GM18507 (cell line): Measurements from ENCODE around the gene TSPAN9.
"Not testable (repeated sequence)": the region's sequence is repeated elsewhere in the genome, so short reads cannot be mapped to it uniquely, and the experiment has no call there.

ENCODE experiments used
- DNase-seq: peaks from one replicate; pipeline ENCODE4 v3.0.0; 2011; ENCODE audit warnings: low read depth; ENCODE audit not compliant: insufficient read length; ENCODE audit errors: extremely low spot score
- FAIRE-seq: peaks from 2 replicates; lab custom pipeline; 2011; peaks lifted over from hg19 to GRCh38; lab: Jason Lieb, UNC

TSPAN9 gene

GRCh38 chr12:3042826-3043225 lies 34.4 kb upstream of the TSPAN9 start:
- no peak for DNase-seq
- no peak for FAIRE-seq

- no peak for FAIRE-seq
- no peak for DNase-seq
These were observed 33.8 kb upstream of the TSPAN9 start for GRCh38 chr12:3043406-3043805.

GRCh38 chr12:3044141-3044630 lies 33.0 kb upstream of the TSPAN9 start:
- no peak for FAIRE-seq

GRCh38 chr12:3045494-3045893 lies 31.7 kb upstream of the TSPAN9 start:
- no peak for FAIRE-seq
- no peak for DNase-seq

More at GRCh38 chr12:3044141-3044630, 33.0 kb upstream of the TSPAN9 start:
- no peak for DNase-seq

GRCh38 chr12:3045989-3046388 lies 31.2 kb upstream of the TSPAN9 start:
- DNase-seq: no peak
- no peak for FAIRE-seq

- FAIRE-seq (no peak), DNase-seq (no peak)
These were observed 30.6 kb upstream of the TSPAN9 start for GRCh38 chr12:3046441-3047200.

- FAIRE-seq (no peak), DNase-seq (no peak)
These were observed 29.2 kb upstream of the TSPAN9 start for GRCh38 chr12:3047961-3048360.

- FAIRE-seq (no peak), DNase-seq (no peak)
These were observed 28.6 kb upstream of the TSPAN9 start for GRCh38 chr12:3048540-3048939.

- FAIRE-seq: no peak
These were observed 28.0 kb upstream of the TSPAN9 start for GRCh38 chr12:3049176-3049575.

GRCh38 chr12:3049611-3050249 lies 27.4 kb upstream of the TSPAN9 start:
- FAIRE-seq: no peak
- no peak for DNase-seq

More at GRCh38 chr12:3049176-3049575, 28.0 kb upstream of the TSPAN9 start:
- DNase-seq: no peak

- FAIRE-seq: no peak
- DNase-seq: no peak
These were observed 22.8 kb upstream of the TSPAN9 start for GRCh38 chr12:3054374-3054773.

GRCh38 chr12:3055026-3055703 lies 22.0 kb upstream of the TSPAN9 start:
- no peak for DNase-seq
- no peak for FAIRE-seq

GRCh38 chr12:3055704-3056467 lies 21.3 kb upstream of the TSPAN9 start:
- DNase-seq (no peak), FAIRE-seq (no peak)

GRCh38 chr12:3061059-3061458 lies 16.1 kb upstream of the TSPAN9 start:
- DNase-seq (no peak), FAIRE-seq (no peak)

GRCh38 chr12:3061501-3062215 lies 15.5 kb upstream of the TSPAN9 start:
- FAIRE-seq (no peak), DNase-seq (no peak)

- no peak for DNase-seq
- FAIRE-seq: no peak
These were observed 11.9 kb upstream of the TSPAN9 start for GRCh38 chr12:3065300-3065699.

- not testable (repeated sequence) for FAIRE-seq
These were observed 11.3 kb upstream of the TSPAN9 start for GRCh38 chr12:3065846-3066245.

GRCh38 chr12:3069714-3070113 lies 7.5 kb upstream of the TSPAN9 start:
- DNase-seq (no peak), FAIRE-seq (no peak)

More at GRCh38 chr12:3065846-3066245, 11.3 kb upstream of the TSPAN9 start:
- not testable (repeated sequence) for DNase-seq

- FAIRE-seq: no peak
These were observed 6.1 kb upstream of the TSPAN9 start for GRCh38 chr12:3071107-3071506.

More at GRCh38 chr12:3071107-3071506, 6.1 kb upstream of the TSPAN9 start:
- DNase-seq: no peak
